ENCODE data around the gene FBLIM1. TPM values are rescaled to one million over a fixed set of nuclear protein-coding genes. Genes with fewer than 3 reads are reported as not detected.

FBLIM1 gene
- total RNA-seq, 1 experiment from 2014 or later: 6.0 TPM

DNA sequence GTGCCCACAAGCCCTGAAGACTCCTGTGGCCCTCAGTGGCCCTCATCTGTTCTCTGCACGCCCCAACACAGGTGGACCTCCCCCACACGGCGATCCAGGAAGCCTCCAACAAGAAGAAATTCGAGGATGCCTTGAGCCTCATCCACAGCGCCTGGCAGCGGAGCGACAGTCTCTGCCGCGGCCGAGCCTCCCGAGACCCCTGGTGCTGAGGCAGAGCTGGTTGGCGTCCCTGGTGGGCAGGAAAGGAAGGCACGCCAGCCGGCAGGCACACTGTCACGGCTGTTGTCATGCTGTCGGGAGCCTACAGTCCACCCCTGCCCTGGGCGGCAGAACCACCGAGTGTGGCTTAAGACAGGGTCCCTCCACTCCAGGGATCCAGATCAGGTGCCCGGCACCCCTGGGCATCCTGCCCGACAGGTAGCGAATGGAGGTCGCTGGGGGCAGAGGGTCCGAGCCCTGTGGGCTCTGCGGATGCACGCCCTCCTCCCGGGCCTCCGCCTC lies 24.8 kb upstream of the FBLIM1 start:
- ChIA-PET POLR2A (no interaction called here), RAD21 (ENCODE audit: low non-redundant PET in 1 of 2, low total read pairs in 2 of 2, uncharacterized antibody in 2 of 2, unreplicated experiment in 2 of 2) (no interaction called here), CTCF (no interaction called here)
- Histone ChIP-seq H3K9ac (ENCODE audit: low read length) (no peak overlapping the region), H3K4me1 (ENCODE audit: control insufficient read depth in 1 of 2, insufficient read depth in 2 of 2, low read length in 2 of 2) (peaks cover 3 to 5% of the 10 kb centered on the region in 2 experiments; a peak in 1 of 4 replicates), H2AFZ (ENCODE audit: low read depth, low read length, poor library complexity, severe bottlenecking) (no peak overlapping the region), H3K79me2 (ENCODE audit: insufficient read depth, low read length) (no peaks in the 10 kb centered on the region), H3K4me2 (ENCODE audit: low read length) (no peak overlapping the region), H4K20me1 (ENCODE audit: insufficient read depth) (no peaks in the 10 kb centered on the region), H3K9me3 (ENCODE audit: control insufficient read depth in 1 of 2, insufficient read depth in 1 of 2, low read depth in 1 of 2, low read length in 2 of 2) (no peaks in the 10 kb centered on the region), H3K4me3 (replicated peaks in 1 of 2; ENCODE audit: low read depth in 1 of 2, low read length in 2 of 2) (no peak overlapping the region), H3K27ac (ENCODE audit: low read depth, low read length) (no peak overlapping the region), H3K9me2 (ENCODE audit: insufficient read depth) (no peaks in the 10 kb centered on the region), H3K36me3 (ENCODE audit: control insufficient read depth in 1 of 2, insufficient read depth in 2 of 2, low read length in 2 of 2) (peaks cover 0 to 5% of the 10 kb centered on the region in 2 experiments; a peak in 1 of 4 replicates), H3K27me3 (ENCODE audit: insufficient read depth, low read length) (no peaks in the 10 kb centered on the region)
- TF ChIP-seq POLR2AphosphoS5 (IDR thresholded peaks at IDR 0.05; ENCODE audit: low read depth, low read length): no peak
- no peak for TF ChIP-seq SP1 (IDR thresholded peaks at IDR 0.05; ENCODE audit: low read depth)
- no peak for TF ChIP-seq ZFX (IDR thresholded peaks at IDR 0.05)
- TF ChIP-seq, protein P1, sequence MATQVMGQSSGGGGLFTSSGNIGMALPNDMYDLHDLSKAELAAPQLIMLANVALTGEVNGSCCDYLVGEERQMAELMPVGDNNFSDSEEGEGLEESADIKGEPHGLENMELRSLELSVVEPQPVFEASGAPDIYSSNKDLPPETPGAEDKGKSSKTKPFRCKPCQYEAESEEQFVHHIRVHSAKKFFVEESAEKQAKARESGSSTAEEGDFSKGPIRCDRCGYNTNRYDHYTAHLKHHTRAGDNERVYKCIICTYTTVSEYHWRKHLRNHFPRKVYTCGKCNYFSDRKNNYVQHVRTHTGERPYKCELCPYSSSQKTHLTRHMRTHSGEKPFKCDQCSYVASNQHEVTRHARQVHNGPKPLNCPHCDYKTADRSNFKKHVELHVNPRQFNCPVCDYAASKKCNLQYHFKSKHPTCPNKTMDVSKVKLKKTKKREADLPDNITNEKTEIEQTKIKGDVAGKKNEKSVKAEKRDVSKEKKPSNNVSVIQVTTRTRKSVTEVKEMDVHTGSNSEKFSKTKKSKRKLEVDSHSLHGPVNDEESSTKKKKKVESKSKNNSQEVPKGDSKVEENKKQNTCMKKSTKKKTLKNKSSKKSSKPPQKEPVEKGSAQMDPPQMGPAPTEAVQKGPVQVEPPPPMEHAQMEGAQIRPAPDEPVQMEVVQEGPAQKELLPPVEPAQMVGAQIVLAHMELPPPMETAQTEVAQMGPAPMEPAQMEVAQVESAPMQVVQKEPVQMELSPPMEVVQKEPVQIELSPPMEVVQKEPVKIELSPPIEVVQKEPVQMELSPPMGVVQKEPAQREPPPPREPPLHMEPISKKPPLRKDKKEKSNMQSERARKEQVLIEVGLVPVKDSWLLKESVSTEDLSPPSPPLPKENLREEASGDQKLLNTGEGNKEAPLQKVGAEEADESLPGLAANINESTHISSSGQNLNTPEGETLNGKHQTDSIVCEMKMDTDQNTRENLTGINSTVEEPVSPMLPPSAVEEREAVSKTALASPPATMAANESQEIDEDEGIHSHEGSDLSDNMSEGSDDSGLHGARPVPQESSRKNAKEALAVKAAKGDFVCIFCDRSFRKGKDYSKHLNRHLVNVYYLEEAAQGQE (IDR thresholded peaks at IDR 0.05; ENCODE audit: low read depth): no peak
- TF ChIP-seq YY1 (IDR thresholded peaks at IDR 0.05; ENCODE audit: extremely low read depth, insufficient replicate concordance, low read depth, low read length): no peak
- no peak for TF ChIP-seq ELF1 (IDR thresholded peaks at IDR 0.05; ENCODE audit: borderline replicate concordance, low read depth)
- TF ChIP-seq SIN3A (IDR thresholded peaks at IDR 0.05; ENCODE audit: low read depth): no peak
- TF ChIP-seq, protein P2, sequence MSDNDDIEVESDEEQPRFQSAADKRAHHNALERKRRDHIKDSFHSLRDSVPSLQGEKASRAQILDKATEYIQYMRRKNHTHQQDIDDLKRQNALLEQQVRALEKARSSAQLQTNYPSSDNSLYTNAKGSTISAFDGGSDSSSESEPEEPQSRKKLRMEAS (IDR thresholded peaks at IDR 0.05): no peak
- no peak for TF ChIP-seq ZNF274 (IDR thresholded peaks at IDR 0.05; ENCODE audit: low read depth, low read length)
- TF ChIP-seq, protein P3, sequence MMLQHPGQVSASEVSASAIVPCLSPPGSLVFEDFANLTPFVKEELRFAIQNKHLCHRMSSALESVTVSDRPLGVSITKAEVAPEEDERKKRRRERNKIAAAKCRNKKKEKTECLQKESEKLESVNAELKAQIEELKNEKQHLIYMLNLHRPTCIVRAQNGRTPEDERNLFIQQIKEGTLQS (IDR thresholded peaks at IDR 0.05): no peak
- no peak for TF ChIP-seq EZH2phosphoT487 (IDR thresholded peaks at IDR 0.05; ENCODE audit: borderline replicate concordance)
- TF ChIP-seq, protein P4, sequence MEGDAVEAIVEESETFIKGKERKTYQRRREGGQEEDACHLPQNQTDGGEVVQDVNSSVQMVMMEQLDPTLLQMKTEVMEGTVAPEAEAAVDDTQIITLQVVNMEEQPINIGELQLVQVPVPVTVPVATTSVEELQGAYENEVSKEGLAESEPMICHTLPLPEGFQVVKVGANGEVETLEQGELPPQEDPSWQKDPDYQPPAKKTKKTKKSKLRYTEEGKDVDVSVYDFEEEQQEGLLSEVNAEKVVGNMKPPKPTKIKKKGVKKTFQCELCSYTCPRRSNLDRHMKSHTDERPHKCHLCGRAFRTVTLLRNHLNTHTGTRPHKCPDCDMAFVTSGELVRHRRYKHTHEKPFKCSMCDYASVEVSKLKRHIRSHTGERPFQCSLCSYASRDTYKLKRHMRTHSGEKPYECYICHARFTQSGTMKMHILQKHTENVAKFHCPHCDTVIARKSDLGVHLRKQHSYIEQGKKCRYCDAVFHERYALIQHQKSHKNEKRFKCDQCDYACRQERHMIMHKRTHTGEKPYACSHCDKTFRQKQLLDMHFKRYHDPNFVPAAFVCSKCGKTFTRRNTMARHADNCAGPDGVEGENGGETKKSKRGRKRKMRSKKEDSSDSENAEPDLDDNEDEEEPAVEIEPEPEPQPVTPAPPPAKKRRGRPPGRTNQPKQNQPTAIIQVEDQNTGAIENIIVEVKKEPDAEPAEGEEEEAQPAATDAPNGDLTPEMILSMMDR (IDR thresholded peaks at IDR 0.05 in 2 of 3, conservative IDR thresholded peaks at IDR 0.05 in 1 of 3; ENCODE audit: borderline replicate concordance in 1 of 3, insufficient read depth in 1 of 3, low read depth in 2 of 3, low read length in 2 of 3): no peak
- no peak for TF ChIP-seq CEBPB (IDR thresholded peaks at IDR 0.05; ENCODE audit: low read depth)
- TF ChIP-seq JUND (IDR thresholded peaks at IDR 0.05): no peak
- TF ChIP-seq, protein P5, sequence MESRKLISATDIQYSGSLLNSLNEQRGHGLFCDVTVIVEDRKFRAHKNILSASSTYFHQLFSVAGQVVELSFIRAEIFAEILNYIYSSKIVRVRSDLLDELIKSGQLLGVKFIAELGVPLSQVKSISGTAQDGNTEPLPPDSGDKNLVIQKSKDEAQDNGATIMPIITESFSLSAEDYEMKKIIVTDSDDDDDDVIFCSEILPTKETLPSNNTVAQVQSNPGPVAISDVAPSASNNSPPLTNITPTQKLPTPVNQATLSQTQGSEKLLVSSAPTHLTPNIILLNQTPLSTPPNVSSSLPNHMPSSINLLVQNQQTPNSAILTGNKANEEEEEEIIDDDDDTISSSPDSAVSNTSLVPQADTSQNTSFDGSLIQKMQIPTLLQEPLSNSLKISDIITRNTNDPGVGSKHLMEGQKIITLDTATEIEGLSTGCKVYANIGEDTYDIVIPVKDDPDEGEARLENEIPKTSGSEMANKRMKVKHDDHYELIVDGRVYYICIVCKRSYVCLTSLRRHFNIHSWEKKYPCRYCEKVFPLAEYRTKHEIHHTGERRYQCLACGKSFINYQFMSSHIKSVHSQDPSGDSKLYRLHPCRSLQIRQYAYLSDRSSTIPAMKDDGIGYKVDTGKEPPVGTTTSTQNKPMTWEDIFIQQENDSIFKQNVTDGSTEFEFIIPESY (IDR thresholded peaks at IDR 0.05; ENCODE audit: extremely low read depth, insufficient replicate concordance, low read length): no peak
- TF ChIP-seq TCF7L2 (IDR thresholded peaks at IDR 0.05; ENCODE audit: borderline replicate concordance, extremely low read depth, insufficient read depth, insufficient read length): no peak
- TF ChIP-seq CBX3 (IDR thresholded peaks at IDR 0.05; ENCODE audit: low read depth): no peak
- TF ChIP-seq POLR2A (IDR thresholded peaks at IDR 0.05; ENCODE audit: borderline replicate concordance, extremely low read depth, insufficient read depth, insufficient read length): no peak
- TF ChIP-seq FOSL1 (IDR thresholded peaks at IDR 0.05; ENCODE audit: low read depth): no peak
- no peak for TF ChIP-seq EZH2 (IDR thresholded peaks at IDR 0.05)
- no TSS peak for BruUV-seq (replicated peaks)
- ATAC-seq (no peak), DNase-seq (ENCODE audit: low read depth, low spot score) (no peak)
- intact Hi-C loops (cut with micrococcal nuclease): no loop called here

All from HCT116 (cell line).